ENCODE measurements around the gene ZNF189. TPM values are rescaled to one million over a fixed set of nuclear protein-coding genes. Genes with fewer than 3 reads are reported as not detected.

ZNF189 gene
- polyA plus RNA-seq, 2 of the 4 experiments (the other 2 are of a cell fraction), result 8.8 to 13.9 TPM

DNA sequence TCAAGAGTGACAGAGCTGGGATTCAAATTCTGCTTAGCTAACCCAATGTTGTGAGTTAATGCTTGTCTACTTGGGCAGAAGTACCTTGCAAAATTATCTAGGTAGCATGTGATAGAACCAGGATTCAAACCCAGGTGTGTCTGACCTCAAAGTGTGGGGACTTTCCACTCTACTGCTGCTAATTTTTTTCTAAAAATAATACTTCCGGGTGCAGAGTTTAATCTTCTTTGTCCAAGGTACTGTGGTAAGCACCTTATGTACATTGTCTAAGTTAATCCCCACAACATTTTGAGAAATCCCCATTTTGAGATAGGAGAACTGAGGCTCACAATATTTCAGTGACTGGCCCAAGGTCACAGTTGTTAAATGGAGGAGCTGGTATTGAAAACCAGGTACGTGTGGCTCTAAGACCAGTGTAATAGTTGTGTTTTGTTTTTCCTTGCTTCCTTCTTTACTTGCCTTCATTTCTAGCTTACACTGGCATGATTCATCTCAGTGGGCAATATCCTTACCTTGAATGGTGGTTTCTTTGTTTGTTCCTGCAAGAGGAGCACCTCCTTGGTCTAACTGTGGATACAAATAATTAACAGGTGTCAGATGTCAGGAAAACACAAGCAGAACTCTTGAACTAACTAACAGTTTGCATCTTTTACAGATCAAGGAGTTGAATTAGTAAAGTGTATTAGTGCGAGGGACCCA lies 29.5 kb downstream of the ZNF189 start:
- CTCF ChIA-PET, result interaction anchor here (1.1 to 2.0 kb wide), 3 partner anchors 8 to 40 kb away, joined by 3 to 7 read pairs (median 3); partner anchors contain the start of gene ALDOB
- whole genome bisulfite sequencing (ENCODE audit: missing lambda C conversion rate), result 50% methylated on average over 3 of the region's 3 CpGs
- Histone ChIP-seq H3K4me2 (no peak overlapping the region), H3K4me3 (no peak overlapping the region), H3K9me3 (no peaks in the 10 kb centered on the region), H3K27ac (no peak overlapping the region), H3K4me1 (no peaks in the 10 kb centered on the region)
- no peak for TF ChIP-seq SMC3 (IDR thresholded peaks at IDR 0.05)
- no peak for TF ChIP-seq TP53 (CRISPR knock-in tag; IDR thresholded peaks at IDR 0.05)
- TF ChIP-seq NPAS2 (CRISPR knock-in tag; IDR thresholded peaks at IDR 0.05; ENCODE audit: borderline replicate concordance), result no peak
- no peak for TF ChIP-seq MAFK (IDR thresholded peaks at IDR 0.05; ENCODE audit: partially characterized antibody)
- TF ChIP-seq RAD21 (conservative IDR thresholded peaks at IDR 0.05 in 1 of 2, IDR thresholded peaks at IDR 0.05 in 1 of 2), result no peak
- TF ChIP-seq MYC (IDR thresholded peaks at IDR 0.05; ENCODE audit: borderline replicate concordance, low read length), result no peak
- no peak for TF ChIP-seq JUN (IDR thresholded peaks at IDR 0.05)
- no peak for TF ChIP-seq ZSCAN20 (CRISPR knock-in tag; IDR thresholded peaks at IDR 0.05)
- FAIRE-seq, result no peak
- POLR2A ChIA-PET, result no interaction called here
- no peak for DNase-seq (ENCODE audit: low read depth in 1 of 2, low spot score in 1 of 2)
- no peak for ATAC-seq

GRCh38 chr9:101428909-101429308 lies 30.3 kb downstream of the ZNF189 start:
- no peak for FAIRE-seq
- TF ChIP-seq CHD4 (IDR thresholded peaks at IDR 0.05; ENCODE audit: borderline replicate concordance) (no peak), BHLHE40 (IDR thresholded peaks at IDR 0.05; ENCODE audit: low read depth, low read length) (no peak)
- WGBS (ENCODE audit: missing lambda C conversion rate), result 30% methylated on average over 3 of the region's 3 CpGs
- POLR2A ChIA-PET, result no interaction called here
- Histone ChIP-seq H3K4me1 (no peaks in the 10 kb centered on the region), H3K4me2 (no peak overlapping the region), H3K27ac (no peak overlapping the region), H3K4me3 (no peak overlapping the region), H3K9me3 (no peaks in the 10 kb centered on the region)
- ATAC-seq, result no peak
- no peak for DNase-seq (ENCODE audit: low read depth in 1 of 2, low spot score in 1 of 2)
- CTCF ChIA-PET, result no interaction called here

- Histone ChIP-seq H3K27ac (no peak overlapping the region), H3K4me3 (no peak overlapping the region), H3K9me3 (no peaks in the 10 kb centered on the region), H3K4me2 (no peak overlapping the region), H3K4me1 (no peaks in the 10 kb centered on the region)
- no peak for DNase-seq (ENCODE audit: low read depth in 1 of 2, low spot score in 1 of 2)
- TF ChIP-seq RARB (CRISPR knock-in tag; IDR thresholded peaks at IDR 0.05) (no peak), SREBF2 (IDR thresholded peaks at IDR 0.05) (no peak)
- TF ChIP-seq, protein P1, sequence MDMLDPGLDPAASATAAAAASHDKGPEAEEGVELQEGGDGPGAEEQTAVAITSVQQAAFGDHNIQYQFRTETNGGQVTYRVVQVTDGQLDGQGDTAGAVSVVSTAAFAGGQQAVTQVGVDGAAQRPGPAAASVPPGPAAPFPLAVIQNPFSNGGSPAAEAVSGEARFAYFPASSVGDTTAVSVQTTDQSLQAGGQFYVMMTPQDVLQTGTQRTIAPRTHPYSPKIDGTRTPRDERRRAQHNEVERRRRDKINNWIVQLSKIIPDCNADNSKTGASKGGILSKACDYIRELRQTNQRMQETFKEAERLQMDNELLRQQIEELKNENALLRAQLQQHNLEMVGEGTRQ (IDR thresholded peaks at IDR 0.05), result no peak
- ChIA-PET CTCF (interaction anchor here (1.6 kb wide), 1 partner anchor 29 kb away, joined by 3 read pairs; no protein-coding TSS in a partner anchor), POLR2A (no interaction called here)
- WGBS (ENCODE audit: missing lambda C conversion rate), result 49% methylated on average over 7 of the region's 7 CpGs
- ATAC-seq, result no peak
- no peak for FAIRE-seq
Measured at GRCh38 chr9:101429736-101430135, 31.1 kb downstream of the ZNF189 start.

DNA sequence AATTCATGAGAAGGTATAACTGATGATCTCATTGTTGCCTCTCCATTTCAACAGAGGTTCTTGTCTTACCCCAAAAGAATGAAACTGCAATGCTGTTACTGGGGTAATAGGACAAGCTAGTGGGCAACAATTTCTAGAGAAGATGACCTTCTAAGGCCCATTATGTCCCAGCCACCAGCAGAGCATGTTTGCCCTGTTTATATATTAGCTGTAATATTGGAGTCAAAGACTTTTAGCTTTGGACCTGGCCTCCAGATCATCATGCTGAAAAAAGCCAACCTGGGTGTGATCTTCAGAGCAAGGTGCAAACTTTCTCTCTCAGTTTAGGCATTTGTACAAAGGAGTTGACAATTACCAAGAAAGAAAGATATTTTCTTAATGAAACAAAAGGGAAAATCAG lies 33.5 kb downstream of the ZNF189 start:
- FAIRE-seq (no peak), ATAC-seq (no peak), DNase-seq (ENCODE audit: low read depth in 1 of 2, low spot score in 1 of 2) (no peak)
- no peak overlapping the region for H3K4me2 ChIP-seq
- H3K4me1 ChIP-seq, result no peaks in the 10 kb centered on the region
- H3K27ac ChIP-seq, result no peak overlapping the region
- no peak overlapping the region for H3K4me3 ChIP-seq
- ChIA-PET CTCF (interaction anchor here (0.7 to 1.8 kb wide), 3 partner anchors 11 to 97 kb away, joined by 3 to 8 read pairs (median 3); no protein-coding TSS in a partner anchor), POLR2A (no interaction called here)
- no peaks in the 10 kb centered on the region for H3K9me3 ChIP-seq
- no peak for TF ChIP-seq MYC (IDR thresholded peaks at IDR 0.05; ENCODE audit: borderline replicate concordance, low read length)
- TF ChIP-seq EHF (CRISPR knock-in tag; IDR thresholded peaks at IDR 0.05), result no peak
- TF ChIP-seq, protein P2, sequence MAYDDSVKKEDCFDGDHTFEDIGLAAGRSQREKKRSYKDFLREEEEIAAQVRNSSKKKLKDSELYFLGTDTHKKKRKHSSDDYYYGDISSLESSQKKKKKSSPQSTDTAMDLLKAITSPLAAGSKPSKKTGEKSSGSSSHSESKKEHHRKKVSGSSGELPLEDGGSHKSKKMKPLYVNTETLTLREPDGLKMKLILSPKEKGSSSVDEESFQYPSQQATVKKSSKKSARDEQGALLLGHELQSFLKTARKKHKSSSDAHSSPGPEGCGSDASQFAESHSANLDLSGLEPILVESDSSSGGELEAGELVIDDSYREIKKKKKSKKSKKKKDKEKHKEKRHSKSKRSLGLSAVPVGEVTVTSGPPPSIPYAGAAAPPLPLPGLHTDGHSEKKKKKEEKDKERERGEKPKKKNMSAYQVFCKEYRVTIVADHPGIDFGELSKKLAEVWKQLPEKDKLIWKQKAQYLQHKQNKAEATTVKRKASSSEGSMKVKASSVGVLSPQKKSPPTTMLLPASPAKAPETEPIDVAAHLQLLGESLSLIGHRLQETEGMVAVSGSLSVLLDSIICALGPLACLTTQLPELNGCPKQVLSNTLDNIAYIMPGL (CRISPR knock-in tag; IDR thresholded peaks at IDR 0.05; ENCODE audit: borderline replicate concordance), result no peak
- no peak for TF ChIP-seq ATOH8 (CRISPR knock-in tag; IDR thresholded peaks at IDR 0.05; ENCODE audit: low read depth)
- TF ChIP-seq, protein P3, sequence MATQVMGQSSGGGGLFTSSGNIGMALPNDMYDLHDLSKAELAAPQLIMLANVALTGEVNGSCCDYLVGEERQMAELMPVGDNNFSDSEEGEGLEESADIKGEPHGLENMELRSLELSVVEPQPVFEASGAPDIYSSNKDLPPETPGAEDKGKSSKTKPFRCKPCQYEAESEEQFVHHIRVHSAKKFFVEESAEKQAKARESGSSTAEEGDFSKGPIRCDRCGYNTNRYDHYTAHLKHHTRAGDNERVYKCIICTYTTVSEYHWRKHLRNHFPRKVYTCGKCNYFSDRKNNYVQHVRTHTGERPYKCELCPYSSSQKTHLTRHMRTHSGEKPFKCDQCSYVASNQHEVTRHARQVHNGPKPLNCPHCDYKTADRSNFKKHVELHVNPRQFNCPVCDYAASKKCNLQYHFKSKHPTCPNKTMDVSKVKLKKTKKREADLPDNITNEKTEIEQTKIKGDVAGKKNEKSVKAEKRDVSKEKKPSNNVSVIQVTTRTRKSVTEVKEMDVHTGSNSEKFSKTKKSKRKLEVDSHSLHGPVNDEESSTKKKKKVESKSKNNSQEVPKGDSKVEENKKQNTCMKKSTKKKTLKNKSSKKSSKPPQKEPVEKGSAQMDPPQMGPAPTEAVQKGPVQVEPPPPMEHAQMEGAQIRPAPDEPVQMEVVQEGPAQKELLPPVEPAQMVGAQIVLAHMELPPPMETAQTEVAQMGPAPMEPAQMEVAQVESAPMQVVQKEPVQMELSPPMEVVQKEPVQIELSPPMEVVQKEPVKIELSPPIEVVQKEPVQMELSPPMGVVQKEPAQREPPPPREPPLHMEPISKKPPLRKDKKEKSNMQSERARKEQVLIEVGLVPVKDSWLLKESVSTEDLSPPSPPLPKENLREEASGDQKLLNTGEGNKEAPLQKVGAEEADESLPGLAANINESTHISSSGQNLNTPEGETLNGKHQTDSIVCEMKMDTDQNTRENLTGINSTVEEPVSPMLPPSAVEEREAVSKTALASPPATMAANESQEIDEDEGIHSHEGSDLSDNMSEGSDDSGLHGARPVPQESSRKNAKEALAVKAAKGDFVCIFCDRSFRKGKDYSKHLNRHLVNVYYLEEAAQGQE (IDR thresholded peaks at IDR 0.05), result no peak
- TF ChIP-seq, protein P4, sequence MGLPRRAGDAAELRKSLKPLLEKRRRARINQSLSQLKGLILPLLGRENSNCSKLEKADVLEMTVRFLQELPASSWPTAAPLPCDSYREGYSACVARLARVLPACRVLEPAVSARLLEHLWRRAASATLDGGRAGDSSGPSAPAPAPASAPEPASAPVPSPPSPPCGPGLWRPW (IDR thresholded peaks at IDR 0.05), result no peak
- no peak for TF ChIP-seq NFE2L2 (conservative IDR thresholded peaks at IDR 0.05; ENCODE audit: low read length)
- TF ChIP-seq NR3C1 (IDR thresholded peaks at IDR 0.05), result no peak
- no peak for TF ChIP-seq E2F6 (IDR thresholded peaks at IDR 0.05; ENCODE audit: borderline replicate concordance, low read depth)
- TF ChIP-seq PHF8 (IDR thresholded peaks at IDR 0.05; ENCODE audit: borderline replicate concordance, low read depth), result no peak
- TF ChIP-seq SMC3 (IDR thresholded peaks at IDR 0.05), result no peak

Data from A549 (cell line).